Activated T-cell treated with anti-CD3 and anti-CD28 coated beads for 1 hour (primary cell): ENCODE results near the gene RENBP.

ENCODE experiments used
- DNase-seq: peaks from one replicate; pipeline ENCODE4 v3.0.0-alpha.2; 2020; ENCODE audit warnings: low read depth

The RENBP gene

GRCh38 chrX:153888344-153888743 is 56.1 kb downstream of the RENBP start:
- no peak for DNase-seq

- no peak for DNase-seq
Measured at GRCh38 chrX:153887385-153887784, 57.1 kb downstream of the RENBP start.

GRCh38 chrX:153886915-153887314 is 57.5 kb downstream of the RENBP start:
- no peak for DNase-seq

- peak; percentile 13 for DNase-seq
Measured at GRCh38 chrX:153885968-153886903, 58.2 kb downstream of the RENBP start, which contains the start of gene L1CAM. Gene L1CAM, minus strand, starts transcription at chrX:153886173. Its CDS starts 10,337 bp downstream, at chrX:153875836.
